ENCODE measurements around the gene TACR3. TPM values are rescaled to one million over a fixed set of nuclear protein-coding genes. Genes with fewer than 3 reads are reported as not detected.
"Not testable (repeated sequence)": the region's sequence is repeated elsewhere in the genome, so short reads cannot be mapped to it uniquely, and the experiment has no call there.

Gene TACR3
- total RNA-seq, 2 donors from 2014 or later: not detected

- no peaks in the 10 kb centered on the region for H3K36me3 ChIP-seq
- H3K4me1 ChIP-seq: peaks cover 0 to 4% of the 10 kb centered on the region in 2 donors
- H3K27me3 ChIP-seq: no peaks in the 10 kb centered on the region
- H3K4me3 ChIP-seq: no peak overlapping the region
- no peak for TF ChIP-seq CTCF (IDR thresholded peaks at IDR 0.05)
- H3K27ac ChIP-seq: no peak overlapping the region
- DNase-seq (ENCODE audit: low spot score): no peak
- H3K9me3 ChIP-seq: no peaks in the 10 kb centered on the region
Observed at GRCh38 chr4:103721251-103721650, 1.5 kb upstream of the TACR3 start.

GRCh38 chr4:103720661-103721060 is 876 bp upstream of the TACR3 start:
- peaks cover 0 to 4% of the 10 kb centered on the region in 2 donors for H3K4me1 ChIP-seq
- DNase-seq (ENCODE audit: low spot score): no peak
- TF ChIP-seq CTCF (IDR thresholded peaks at IDR 0.05): no peak
- no peak overlapping the region for H3K27ac ChIP-seq
- no peaks in the 10 kb centered on the region for H3K36me3 ChIP-seq
- no peak overlapping the region for H3K4me3 ChIP-seq
- H3K9me3 ChIP-seq: no peaks in the 10 kb centered on the region
- H3K27me3 ChIP-seq: no peaks in the 10 kb centered on the region

GRCh38 chr4:103719105-103719829 is 518 bp downstream of the TACR3 start:
- no peak for TF ChIP-seq CTCF (IDR thresholded peaks at IDR 0.05)
- no peak for DNase-seq (ENCODE audit: low spot score)
- no peak overlapping the region for H3K27ac ChIP-seq

GRCh38 chr4:103692615-103693014 is 27.2 kb downstream of the TACR3 start:
- Histone ChIP-seq H3K27ac (no peak overlapping the region), H3K36me3 (no peaks in the 10 kb centered on the region), H3K9me3 (peaks cover 0 to 3% of the 10 kb centered on the region in 2 donors), H3K4me1 (no peaks in the 10 kb centered on the region), H3K4me3 (no peak overlapping the region), H3K27me3 (no peaks in the 10 kb centered on the region)
- DNase-seq (ENCODE audit: low spot score): no peak
- TF ChIP-seq CTCF (IDR thresholded peaks at IDR 0.05): no peak

More at GRCh38 chr4:103719105-103719829, 518 bp downstream of the TACR3 start:
- no peaks in the 10 kb centered on the region for H3K9me3 ChIP-seq
- peaks cover 0 to 4% of the 10 kb centered on the region in 2 donors for H3K4me1 ChIP-seq
- no peaks in the 10 kb centered on the region for H3K36me3 ChIP-seq
- H3K4me3 ChIP-seq: no peak overlapping the region
- no peaks in the 10 kb centered on the region for H3K27me3 ChIP-seq

GRCh38 chr4:103673983-103674382 is 45.8 kb downstream of the TACR3 start:
- Histone ChIP-seq H3K9me3 (no peaks in the 10 kb centered on the region), H3K4me3 (no peak overlapping the region), H3K27ac (no peak overlapping the region), H3K36me3 (no peaks in the 10 kb centered on the region), H3K27me3 (no peaks in the 10 kb centered on the region), H3K4me1 (no peaks in the 10 kb centered on the region)
- no peak for TF ChIP-seq CTCF (IDR thresholded peaks at IDR 0.05)
- no peak for DNase-seq (ENCODE audit: low spot score)

GRCh38 chr4:103666764-103667163 is 53.0 kb downstream of the TACR3 start:
- not testable (repeated sequence) for H3K4me3 ChIP-seq; H3K36me3 ChIP-seq; DNase-seq (ENCODE audit: low spot score); H3K9me3 ChIP-seq; H3K4me1 ChIP-seq; H3K27me3 ChIP-seq; H3K27ac ChIP-seq

Data from right atrium auricular region (tissue), 2 donors.